OCI-LY3 (cell line): Measurements from ENCODE around the gene C10orf95.

ENCODE experiments used
- H2AFZ ChIP-seq: fragments of 200-600, 300-600 bp; shearing (Covaris generic); 2 replicates; pipeline ENCODE4 v1.6.0; 2014; ENCODE audit warnings: antibody characterized with exemption, low read depth, low read length
- H3K27ac ChIP-seq: fragments of 200-600, 300-600 bp; sonication (generic); 2 replicates; pipeline ENCODE4 v1.5.1; 2014; ENCODE audit warnings: mild to moderate bottlenecking, low read length, moderate library complexity, mixed read lengths
- H3K27me3 ChIP-seq: fragments of 200-600, 300-600 bp; sonication (generic); 2 replicates; pipeline ENCODE4 v1.6.1; 2014; ENCODE audit warnings: low read depth, low read length, mixed read lengths
- H3K36me3 ChIP-seq: fragments of 200-600, 300-600 bp; sonication (generic); replicated peaks from 2 replicates; pipeline ENCODE3; 2014; ENCODE audit warnings: low read depth, low read length, mixed read lengths
- H3K4me1 ChIP-seq: fragments of 300-600, 200-600 bp; sonication (generic); 2 replicates; pipeline ENCODE4 v1.6.1; 2014; ENCODE audit warnings: low read length, mixed read lengths
- H3K4me2 ChIP-seq: fragments of 200-600, 300-600 bp; sonication (generic); 2 replicates; pipeline ENCODE4 v1.6.1; 2014; ENCODE audit warnings: low read length, mixed read lengths
- H3K4me3 ChIP-seq: fragments of 300-600, 200-600 bp; sonication (generic); 2 replicates; pipeline ENCODE4 v1.5.1; 2014; ENCODE audit warnings: antibody characterized with exemption, mild to moderate bottlenecking, low read length, moderate library complexity
- H3K79me2 ChIP-seq: fragments of 300-600, 200-600 bp; shearing (Covaris generic); 2 replicates; pipeline ENCODE4 v1.6.1; 2014; ENCODE audit warnings: mild to moderate bottlenecking, low read length, mixed read lengths
- H3K9ac ChIP-seq: fragments of 300-600, 200-600 bp; shearing (Covaris generic); 2 replicates; pipeline ENCODE4 v1.6.0; 2014; ENCODE audit warnings: mild to moderate bottlenecking, low read length, moderate library complexity
- H3K9me3 ChIP-seq: fragments of 200-600, 300-600 bp; shearing (Covaris generic); 2 replicates; pipeline ENCODE4 v1.6.1; 2014; ENCODE audit warnings: low read length, mixed read lengths; ENCODE audit not compliant: insufficient read depth
- H4K20me1 ChIP-seq: fragments of 200-600, 300-600 bp; sonication (generic); 2 replicates; pipeline ENCODE4 v1.6.1; 2016; ENCODE audit warnings: low read length, mixed read lengths; ENCODE audit not compliant: insufficient read depth
- CTCF ChIP-seq: fragments of 200-600, 300-600 bp; sonication (generic); IDR thresholded peaks from 2 replicates; pipeline ENCODE4 v1.5.1; 2014; ENCODE audit warnings: antibody characterized with exemption, low read length, low read depth
- EZH2phosphoT487 ChIP-seq: fragments of 200-600 bp; shearing (Covaris generic); IDR thresholded peaks from 2 replicates; pipeline ENCODE4 v1.6.1; 2018; ENCODE audit warnings: antibody characterized with exemption, mixed run types, low read depth

C10orf95 gene

GRCh38 chr10:102461187-102462054 is 10.1 kb upstream of the C10orf95 start:
- no peaks in the 10 kb centered on the region for H4K20me1 ChIP-seq
- peaks cover 15% of the 10 kb centered on the region for H3K4me1 ChIP-seq
- peak overlapping the region; percentile 81 for H3K9ac ChIP-seq
- H3K4me2 ChIP-seq = peak overlapping the region; percentile 82
- no peaks in the 10 kb centered on the region for H3K36me3 ChIP-seq
- peak overlapping the region; percentile 92 for H3K4me3 ChIP-seq
- no peaks in the 10 kb centered on the region for H3K27me3 ChIP-seq
- TF ChIP-seq CTCF (no peak), EZH2phosphoT487 (no peak)
- H3K27ac ChIP-seq = peak overlapping the region; percentile 21; the same call in 1 of the 2 replicates
- H3K79me2 ChIP-seq = peaks cover 20% of the 10 kb centered on the region
- H2AFZ ChIP-seq = peak overlapping the region; percentile 92
- H3K9me3 ChIP-seq = no peaks in the 10 kb centered on the region

GRCh38 chr10:102460836-102461186 is 9.5 kb upstream of the C10orf95 start:
- H3K79me2 ChIP-seq = peaks cover 20% of the 10 kb centered on the region
- no peaks in the 10 kb centered on the region for H3K9me3 ChIP-seq
- H4K20me1 ChIP-seq = no peaks in the 10 kb centered on the region
- H3K4me1 ChIP-seq = peaks cover 15% of the 10 kb centered on the region
- no peak for TF ChIP-seq CTCF
- TF ChIP-seq EZH2phosphoT487 = no peak
- H3K27ac ChIP-seq = peak overlapping the region; percentile 21; the same call in 1 of the 2 replicates
- peak overlapping the region; percentile 92 for H2AFZ ChIP-seq
- H3K27me3 ChIP-seq = no peaks in the 10 kb centered on the region
- H3K36me3 ChIP-seq = no peaks in the 10 kb centered on the region
- H3K9ac ChIP-seq = peak overlapping the region; percentile 62
- H3K4me3 ChIP-seq = peak overlapping the region; percentile 92
- peak overlapping the region; percentile 82 for H3K4me2 ChIP-seq

GRCh38 chr10:102458656-102459055 is 7.3 kb upstream of the C10orf95 start:
- H3K36me3 ChIP-seq = no peaks in the 10 kb centered on the region
- TF ChIP-seq EZH2phosphoT487 (no peak), CTCF (no peak)
- no peaks in the 10 kb centered on the region for H4K20me1 ChIP-seq
- no peaks in the 10 kb centered on the region for H3K9me3 ChIP-seq
- no peak overlapping the region for H3K27ac ChIP-seq
- H2AFZ ChIP-seq = no peak overlapping the region
- peaks cover 15% of the 10 kb centered on the region for H3K4me1 ChIP-seq
- no peak overlapping the region for H3K4me3 ChIP-seq
- no peaks in the 10 kb centered on the region for H3K27me3 ChIP-seq
- H3K9ac ChIP-seq = no peak overlapping the region
- H3K4me2 ChIP-seq = no peak overlapping the region
- H3K79me2 ChIP-seq = peaks cover 17% of the 10 kb centered on the region

- Histone ChIP-seq H3K9ac (no peak overlapping the region), H3K4me1 (peaks cover 17% of the 10 kb centered on the region), H2AFZ (no peak overlapping the region), H3K36me3 (peaks cover 4% of the 10 kb centered on the region), H3K4me3 (no peak overlapping the region), H3K4me2 (no peak overlapping the region), H3K9me3 (no peaks in the 10 kb centered on the region), H3K79me2 (peaks cover 9% of the 10 kb centered on the region), H3K27ac (no peak overlapping the region), H4K20me1 (no peaks in the 10 kb centered on the region), H3K27me3 (no peaks in the 10 kb centered on the region)
- no peak for TF ChIP-seq CTCF
- no peak for TF ChIP-seq EZH2phosphoT487
Observed at GRCh38 chr10:102457591-102458150, 6.3 kb upstream of the C10orf95 start.
